HepG2 (cell line): Measurements from ENCODE around the gene BLOC1S1. TPM values are rescaled to one million over a fixed set of nuclear protein-coding genes. Genes with fewer than 3 reads are reported as not detected.

ENCODE experiments used
- ATAC-seq: fragments of 200-7000 bp; cut with Tn5 transposase; 3 replicates; pipeline ENCODE4 v1.9.1; 2020; ENCODE audit warnings: mild to moderate bottlenecking, moderate library complexity
- BruUV-seq: library from RNA; stranded (reverse); fragments of 400-500 nt; replicated peaks from 2 replicates; lab custom pipeline; 2021; lab: Mats Ljungman, UMichigan
- CTCF ChIA-PET: fragments of 300-600 bp; formaldehyde crosslinking; extraction: SDS; loops from one replicate; lab custom pipeline; 2021; ENCODE audit warnings: low total read pairs, inconsistent platforms, low intra/inter-chr PET ratio; lab: Yijun Ruan, JAX
- POLR2A ChIA-PET: fragments of 350-600 bp; sonication (Branson Sonifier 250); formaldehyde crosslinking; loops from one replicate; lab custom pipeline; 2020; ENCODE audit warnings: antibody characterized with exemption, inconsistent platforms; lab: Yijun Ruan, JAX
- DNase-seq: peaks from one replicate; pipeline ENCODE4 v3.0.0-alpha.2; 2015; ENCODE audit warnings: low spot score
- FAIRE-seq: peaks from 3 replicates; lab custom pipeline; 2011; peaks lifted over from hg19 to GRCh38; lab: Jason Lieb, UNC
- H2AFZ ChIP-seq: one replicate; pipeline ENCODE4 v1.6.1; 2011; ENCODE audit warnings: low read length, inconsistent platforms
- H3K27ac ChIP-seq: fragments of 300-600 bp; 3 replicates; pipeline ENCODE4 v1.8.0; 2011; ENCODE audit warnings: mixed run types, mild to moderate bottlenecking, mixed read lengths, low read length, inconsistent platforms; ENCODE audit not compliant: insufficient read depth; ENCODE audit errors: extremely low read length
- H3K27me3 ChIP-seq, 2 experiments: fragments of 200-600 bp in 1 of 2; 2 replicates in 1 of 2; 3 replicates in 1 of 2; pipeline versions ENCODE4 v1.6.0 to v1.8.0; 2011; ENCODE audit warnings: low read length in 2 of 2, mild to moderate bottlenecking in 2 of 2, moderate library complexity in 2 of 2, inconsistent platforms in 1 of 2; ENCODE audit not compliant: insufficient read depth in 2 of 2, control insufficient read depth in 1 of 2
- H3K36me3 ChIP-seq, 2 experiments: fragments of 200-600 bp in 1 of 2; replicated peaks in 1 of 2; 2 replicates in 1 of 2; 3 replicates in 1 of 2; pipeline versions ENCODE4 v1.5.1 to v1.8.0; 2011; ENCODE audit warnings: low read length in 2 of 2, inconsistent platforms in 1 of 2; ENCODE audit not compliant: insufficient read depth in 2 of 2, control insufficient read depth in 1 of 2
- H3K4me1 ChIP-seq: 2 replicates; pipeline ENCODE4 v1.5.1; 2012; ENCODE audit warnings: low read length, inconsistent platforms; ENCODE audit not compliant: insufficient read depth
- H3K4me2 ChIP-seq: 2 replicates; pipeline ENCODE4 v1.6.0; 2011; ENCODE audit warnings: low read depth, low read length, inconsistent platforms
- H3K4me3 ChIP-seq, 3 experiments: fragments of 200-600 bp in 1 of 3; sonication (generic), shearing (Covaris generic) in 1 of 3; replicated peaks in 1 of 3; 2 replicates each; pipeline ENCODE4 v1.5.1; 2011 to 2016; ENCODE audit warnings: low read length in 3 of 3, inconsistent platforms in 2 of 3, low read depth in 2 of 3, mild to moderate bottlenecking in 2 of 3, control low read depth in 1 of 3, mixed read lengths in 1 of 3; ENCODE audit not compliant: insufficient read depth in 1 of 3
- H3K79me2 ChIP-seq: one replicate; pipeline ENCODE4 v1.6.1; 2011; ENCODE audit warnings: low read length, inconsistent platforms; ENCODE audit not compliant: insufficient read depth
- H3K9ac ChIP-seq: 2 replicates; pipeline ENCODE4 v1.6.0; 2011; ENCODE audit warnings: mild to moderate bottlenecking, low read depth, low read length, inconsistent platforms; ENCODE audit not compliant: insufficient read depth
- H3K9me3 ChIP-seq: 2 replicates; pipeline ENCODE4 v1.5.1; 2012; ENCODE audit warnings: mild to moderate bottlenecking, low read length
- H4K20me1 ChIP-seq: 2 replicates; pipeline ENCODE4 v1.6.0; 2011; ENCODE audit warnings: inconsistent platforms, mild to moderate bottlenecking, low read length, moderate library complexity; ENCODE audit not compliant: insufficient read depth
- NFATC3 ChIP-seq: sonication (generic); formaldehyde crosslinking; IDR thresholded peaks from 2 replicates; pipeline ENCODE4 v1.5.1; 2020; ENCODE audit warnings: mild to moderate bottlenecking, missing genetic modification reagents
- NKX3-1 ChIP-seq: sonication (generic); formaldehyde crosslinking; IDR thresholded peaks from 2 replicates; pipeline ENCODE4 v1.5.0; 2020; ENCODE audit warnings: missing genetic modification reagents
- NR3C1 ChIP-seq: sonication (generic); formaldehyde crosslinking; IDR thresholded peaks from 2 replicates; pipeline ENCODE4 v1.4.0; 2020; ENCODE audit warnings: missing genetic modification reagents
- ZMYM2 ChIP-seq: sonication (generic); formaldehyde crosslinking; IDR thresholded peaks from 2 replicates; pipeline ENCODE4 v1.8.0; 2022; ENCODE audit warnings: mild to moderate bottlenecking, missing genetic modification reagents
- ZNF598 ChIP-seq: sonication (generic); formaldehyde crosslinking; IDR thresholded peaks from 2 replicates; pipeline ENCODE4 v1.5.1; 2020; ENCODE audit warnings: mild to moderate bottlenecking, missing genetic modification reagents, borderline replicate concordance
- WGBS: methylation state at CpG from one replicate; pipeline ENCODE4 v1.1.6; 2017; ENCODE audit warnings: low lambda C conversion rate; 5-methylcytosine and 5-hydroxymethylcytosine counted together
- in situ Hi-C: cut with HindIII; loops from 2 replicates; pipeline ENCODE4 v1.10.0; 2017; ENCODE audit warnings: low pct_unique_long_range_greater_than_20kb; ENCODE audit not compliant: extremely low pct_ligation_motif_present
- intact Hi-C: fragments of 100-400 bp; cut with micrococcal nuclease; formaldehyde crosslinking; loops from one replicate; pipeline ENCODE4 v1.10.0; 2022; ENCODE audit not compliant: unreplicated experiment
- polyA plus RNA-seq, 8 experiments: library from polyadenylated mRNA; depleted of rRNA in 3 of 8; stranded (reverse) in 7 of 8; unstranded in 1 of 8; fragments of >200 nt; fragmentation: Illumina TruSeq in 4 of 8; extraction: Trizol in 4 of 8; gene quantifications; 2 replicates each; pipeline versions ENCODE4 v1.2.1 to v1.2.3, GENCODE V29; 2011 to 2016; ENCODE audit warnings: low read depth in 4 of 8, missing spikeins in 1 of 8, mixed read lengths in 1 of 8; ENCODE audit not compliant: insufficient read depth in 1 of 8
- total RNA-seq, 5 experiments: library from RNA; depleted of rRNA; stranded (reverse); fragments of >200 nt; fragmentation: Illumina TruSeq; extraction: Trizol; gene quantifications; 2 replicates each; pipeline ENCODE4 v1.2.3, GENCODE V29; 2016; ENCODE audit warnings: low read depth in 1 of 5
- TF ChIP-seq, protein P1 (sequence below): sonication (generic); formaldehyde crosslinking; IDR thresholded peaks from 2 replicates; pipeline ENCODE4 v1.5.1; 2020; ENCODE audit warnings: mild to moderate bottlenecking, missing genetic modification reagents, moderate library complexity

Gene BLOC1S1
- total and polyA plus RNA-seq, 2 of the 13 experiments (the other 11 are each of a cell fraction or from before 2014, with no cell fraction given): 55.1 to 95.3 TPM

DNA sequence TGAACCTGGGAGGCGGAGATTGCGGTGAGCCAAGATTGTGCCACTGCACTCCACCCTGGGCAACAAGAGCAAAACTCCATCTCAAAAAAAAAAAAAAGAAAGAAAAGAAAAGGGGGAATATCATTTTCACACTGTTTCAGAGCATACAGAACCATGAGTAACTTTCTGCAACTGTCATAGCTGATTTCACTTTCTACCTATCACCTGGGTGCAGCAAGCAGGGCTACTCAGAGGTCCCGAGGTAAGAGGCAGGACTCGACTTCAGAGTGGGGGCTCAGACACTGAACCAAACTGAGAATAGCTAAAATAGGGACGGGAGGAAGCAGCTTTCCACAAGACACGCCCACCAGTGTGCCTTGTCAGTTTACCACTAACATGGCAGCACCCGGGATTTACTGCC lies 49.3 kb upstream of the BLOC1S1 start:
- no peaks in the 10 kb centered on the region for H4K20me1 ChIP-seq
- no peaks in the 10 kb centered on the region for H3K4me1 ChIP-seq
- no peaks in the 10 kb centered on the region for H3K79me2 ChIP-seq
- CTCF ChIA-PET: no interaction called here
- no peaks in the 10 kb centered on the region for H3K9me3 ChIP-seq
- in situ Hi-C loops: no loop called here
- H3K27ac ChIP-seq: no peak overlapping the region
- no peak overlapping the region for H3K9ac ChIP-seq
- 42% methylated on average over 7 of the region's 7 CpGs for WGBS
- H3K4me2 ChIP-seq: no peak overlapping the region
- no peaks in the 10 kb centered on the region for H3K36me3 ChIP-seq
- POLR2A ChIA-PET: interaction anchor here (0.5 kb wide), 1 partner anchor 160 kb away, joined by 3 read pairs; no protein-coding TSS in a partner anchor
- no peak for ATAC-seq
- H3K4me3 ChIP-seq: no peak overlapping the region
- H2AFZ ChIP-seq: no peak overlapping the region
- intact Hi-C loops: no loop called here
- no TSS peak for BruUV-seq
- no peak for FAIRE-seq
- H3K27me3 ChIP-seq: peaks cover 0 to 1% of the 10 kb centered on the region in 2 experiments; a peak in 1 of 5 replicates
- DNase-seq: no peak
- TF ChIP-seq NFATC3 (CRISPR knock-in tag) (no peak), NR3C1 (CRISPR knock-in tag) (no peak), ZNF598 (CRISPR knock-in tag) (no peak), ZMYM2 (CRISPR knock-in tag) (no peak), NKX3-1 (CRISPR knock-in tag) (no peak)
- TF ChIP-seq, protein P1, sequence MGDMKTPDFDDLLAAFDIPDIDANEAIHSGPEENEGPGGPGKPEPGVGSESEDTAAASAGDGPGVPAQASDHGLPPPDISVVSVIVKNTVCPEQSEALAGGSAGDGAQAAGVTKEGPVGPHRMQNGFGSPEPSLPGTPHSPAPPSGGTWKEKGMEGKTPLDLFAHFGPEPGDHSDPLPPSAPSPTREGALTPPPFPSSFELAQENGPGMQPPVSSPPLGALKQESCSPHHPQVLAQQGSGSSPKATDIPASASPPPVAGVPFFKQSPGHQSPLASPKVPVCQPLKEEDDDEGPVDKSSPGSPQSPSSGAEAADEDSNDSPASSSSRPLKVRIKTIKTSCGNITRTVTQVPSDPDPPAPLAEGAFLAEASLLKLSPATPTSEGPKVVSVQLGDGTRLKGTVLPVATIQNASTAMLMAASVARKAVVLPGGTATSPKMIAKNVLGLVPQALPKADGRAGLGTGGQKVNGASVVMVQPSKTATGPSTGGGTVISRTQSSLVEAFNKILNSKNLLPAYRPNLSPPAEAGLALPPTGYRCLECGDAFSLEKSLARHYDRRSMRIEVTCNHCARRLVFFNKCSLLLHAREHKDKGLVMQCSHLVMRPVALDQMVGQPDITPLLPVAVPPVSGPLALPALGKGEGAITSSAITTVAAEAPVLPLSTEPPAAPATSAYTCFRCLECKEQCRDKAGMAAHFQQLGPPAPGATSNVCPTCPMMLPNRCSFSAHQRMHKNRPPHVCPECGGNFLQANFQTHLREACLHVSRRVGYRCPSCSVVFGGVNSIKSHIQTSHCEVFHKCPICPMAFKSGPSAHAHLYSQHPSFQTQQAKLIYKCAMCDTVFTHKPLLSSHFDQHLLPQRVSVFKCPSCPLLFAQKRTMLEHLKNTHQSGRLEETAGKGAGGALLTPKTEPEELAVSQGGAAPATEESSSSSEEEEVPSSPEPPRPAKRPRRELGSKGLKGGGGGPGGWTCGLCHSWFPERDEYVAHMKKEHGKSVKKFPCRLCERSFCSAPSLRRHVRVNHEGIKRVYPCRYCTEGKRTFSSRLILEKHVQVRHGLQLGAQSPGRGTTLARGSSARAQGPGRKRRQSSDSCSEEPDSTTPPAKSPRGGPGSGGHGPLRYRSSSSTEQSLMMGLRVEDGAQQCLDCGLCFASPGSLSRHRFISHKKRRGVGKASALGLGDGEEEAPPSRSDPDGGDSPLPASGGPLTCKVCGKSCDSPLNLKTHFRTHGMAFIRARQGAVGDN: no peak
